SH-SY5Y (cell line): Measurements from ENCODE around the gene KIAA1328.

ENCODE experiments used
- GATA2 ChIP-seq: IDR thresholded peaks from 2 replicates; pipeline ENCODE4 v1.6.1; 2011; ENCODE audit warnings: mild to moderate bottlenecking, low read depth, low read length
- GATA3 ChIP-seq: IDR thresholded peaks from 2 replicates; pipeline ENCODE4 v1.6.1; 2011; ENCODE audit warnings: low read depth, mild to moderate bottlenecking, low read length, moderate library complexity

DNA sequence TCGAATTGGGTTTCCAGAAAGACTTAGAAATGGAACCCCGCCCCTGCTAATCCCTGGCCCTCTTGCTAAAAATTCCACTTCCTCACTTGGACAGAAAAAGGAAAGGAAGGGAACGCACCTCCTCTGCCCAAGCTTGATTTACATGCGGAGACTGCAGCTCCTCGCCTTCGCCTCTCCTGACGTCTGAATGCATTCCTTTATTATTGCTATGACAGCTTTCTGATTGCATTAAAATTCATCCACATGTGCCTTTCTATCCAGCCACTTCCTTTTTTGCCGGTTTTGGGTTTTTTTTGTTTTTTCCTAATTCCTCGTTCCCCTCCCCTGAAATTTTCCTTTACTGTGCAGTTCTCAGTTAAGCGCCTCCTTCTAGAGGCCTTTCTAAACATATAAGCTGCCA lies 448.9 kb downstream of the KIAA1328 start:
- TF ChIP-seq GATA3 (no peak), GATA2 (no peak)
